HepG2 (cell line): Measurements from ENCODE around the gene ALB. TPM values are rescaled to one million over a fixed set of nuclear protein-coding genes. Genes with fewer than 3 reads are reported as not detected.

Experiments used
- ARID5B ChIP-seq: IDR thresholded peaks from 2 replicates; pipeline ENCODE4 v1.4.0; 2020; ENCODE audit warnings: mild to moderate bottlenecking, missing genetic modification reagents
- CCDC6 ChIP-seq: sonication (generic); formaldehyde crosslinking; IDR thresholded peaks from 2 replicates; pipeline ENCODE4 v1.8.1; 2022; ENCODE audit warnings: mild to moderate bottlenecking, missing genetic modification reagents, moderate library complexity
- HES4 ChIP-seq: sonication (generic); formaldehyde crosslinking; IDR thresholded peaks from 2 replicates; pipeline ENCODE4 v1.9.0; 2021; ENCODE audit warnings: mild to moderate bottlenecking, missing genetic modification reagents, borderline replicate concordance
- HMGA1 ChIP-seq: sonication (generic); formaldehyde crosslinking; conservative IDR thresholded peaks from 2 replicates; pipeline ENCODE4 v1.4.0; 2020; ENCODE audit warnings: missing genetic modification reagents
- HMGXB4 ChIP-seq, 2 experiments: sonication (generic) in 1 of 2; formaldehyde crosslinking in 1 of 2; IDR thresholded peaks; 2 replicates each; pipeline versions ENCODE4 v1.4.0 to v1.6.1; 2018 to 2020; ENCODE audit warnings: missing genetic modification reagents in 2 of 2, borderline replicate concordance in 1 of 2, low read depth in 1 of 2, mild to moderate bottlenecking in 1 of 2, missing biosample characterization in 1 of 2
- IKZF1 ChIP-seq: fragments of 450-650 bp; IDR thresholded peaks from 2 replicates; pipeline ENCODE4 v1.7.1; 2016
- NONO ChIP-seq, 2 experiments: fragments of 450-650 bp in 1 of 2; sonication (generic) in 1 of 2; formaldehyde crosslinking in 1 of 2; IDR thresholded peaks in 1 of 2; conservative IDR thresholded peaks in 1 of 2; 2 replicates each; pipeline versions ENCODE4 v1.6.1 to v1.8.0; 2017 to 2022; ENCODE audit warnings: mild to moderate bottlenecking in 1 of 2, missing genetic modification reagents in 1 of 2, moderate library complexity in 1 of 2
- RELA ChIP-seq: sonication (generic); formaldehyde crosslinking; IDR thresholded peaks from 2 replicates; pipeline ENCODE4 v1.4.0; 2020; ENCODE audit warnings: missing genetic modification reagents
- TEAD3 ChIP-seq: optimal IDR thresholded peaks from 2 replicates; pipeline ENCODE3; 2016; ENCODE audit warnings: borderline replicate concordance
- ZBTB8A ChIP-seq: sonication (generic); formaldehyde crosslinking; IDR thresholded peaks from 2 replicates; pipeline ENCODE4 v1.4.0; 2020; ENCODE audit warnings: mild to moderate bottlenecking, low read depth, missing genetic modification reagents, borderline replicate concordance
- ZNF414 ChIP-seq: sonication (generic); formaldehyde crosslinking; IDR thresholded peaks from 2 replicates; pipeline ENCODE4 v1.5.0; 2020; ENCODE audit warnings: missing genetic modification reagents
- ZNF781 ChIP-seq: sonication (generic); formaldehyde crosslinking; IDR thresholded peaks from 2 replicates; pipeline ENCODE4 v1.5.1; 2020; ENCODE audit warnings: borderline replicate concordance, mild to moderate bottlenecking, missing genetic modification reagents; ENCODE audit errors: not compliant biosample characterization
- polyA plus RNA-seq, 8 experiments: library from polyadenylated mRNA; depleted of rRNA in 3 of 8; stranded (reverse) in 7 of 8; unstranded in 1 of 8; fragments of >200 nt; fragmentation: Illumina TruSeq in 4 of 8; extraction: Trizol in 4 of 8; gene quantifications; 2 replicates each; pipeline versions ENCODE4 v1.2.1 to v1.2.3, GENCODE V29; 2011 to 2016; ENCODE audit warnings: low read depth in 4 of 8, missing spikeins in 1 of 8, mixed read lengths in 1 of 8; ENCODE audit not compliant: insufficient read depth in 1 of 8
- total RNA-seq, 5 experiments: library from RNA; depleted of rRNA; stranded (reverse); fragments of >200 nt; fragmentation: Illumina TruSeq; extraction: Trizol; gene quantifications; 2 replicates each; pipeline ENCODE4 v1.2.3, GENCODE V29; 2016; ENCODE audit warnings: low read depth in 1 of 5
- TF ChIP-seq, protein P1 (sequence below): sonication (generic); formaldehyde crosslinking; IDR thresholded peaks from 2 replicates; pipeline ENCODE4 v1.9.0; 2022; ENCODE audit warnings: low read depth, missing genetic modification reagents
- TF ChIP-seq, protein P2 (sequence below): sonication (generic); formaldehyde crosslinking; IDR thresholded peaks from 2 replicates; pipeline ENCODE4 v1.5.1; 2020; ENCODE audit warnings: mild to moderate bottlenecking, missing genetic modification reagents, borderline replicate concordance
- TF ChIP-seq, protein P3 (sequence below): sonication (generic); formaldehyde crosslinking; IDR thresholded peaks from 2 replicates; pipeline ENCODE4 v1.5.1; 2020; ENCODE audit warnings: missing genetic modification reagents, mild to moderate bottlenecking, borderline replicate concordance

ALB gene
- total and polyA plus RNA-seq, 2 of the 13 experiments (the other 11 are each of a cell fraction or from before 2014, with no cell fraction given): 22,259 to 22,625 TPM

- TF ChIP-seq NONO (IDR thresholded peaks at IDR 0.05) (no peak), NONO (CRISPR knock-in tag; conservative IDR thresholded peaks at IDR 0.05) (peak; percentile 44), IKZF1 (no peak), CCDC6 (CRISPR knock-in tag) (0 out of 2 replicates have a peak, but pooled peaks have one; percentile 48), HES4 (CRISPR knock-in tag) (no peak), HMGA1 (CRISPR knock-in tag) (no peak), RELA (CRISPR knock-in tag) (no peak), ARID5B (peak; percentile 96), ZBTB8A (CRISPR knock-in tag) (no peak), ZNF781 (CRISPR knock-in tag) (no peak), HMGXB4 (CRISPR knock-in tag; IDR thresholded peaks at IDR 0.05; ENCODE audit: borderline replicate concordance in 1 of 2, low read depth in 1 of 2) (no peak), TEAD3 (CRISPR knock-in tag) (peak; percentile 82), ZNF414 (CRISPR knock-in tag) (no peak)
- TF ChIP-seq, protein P1, sequence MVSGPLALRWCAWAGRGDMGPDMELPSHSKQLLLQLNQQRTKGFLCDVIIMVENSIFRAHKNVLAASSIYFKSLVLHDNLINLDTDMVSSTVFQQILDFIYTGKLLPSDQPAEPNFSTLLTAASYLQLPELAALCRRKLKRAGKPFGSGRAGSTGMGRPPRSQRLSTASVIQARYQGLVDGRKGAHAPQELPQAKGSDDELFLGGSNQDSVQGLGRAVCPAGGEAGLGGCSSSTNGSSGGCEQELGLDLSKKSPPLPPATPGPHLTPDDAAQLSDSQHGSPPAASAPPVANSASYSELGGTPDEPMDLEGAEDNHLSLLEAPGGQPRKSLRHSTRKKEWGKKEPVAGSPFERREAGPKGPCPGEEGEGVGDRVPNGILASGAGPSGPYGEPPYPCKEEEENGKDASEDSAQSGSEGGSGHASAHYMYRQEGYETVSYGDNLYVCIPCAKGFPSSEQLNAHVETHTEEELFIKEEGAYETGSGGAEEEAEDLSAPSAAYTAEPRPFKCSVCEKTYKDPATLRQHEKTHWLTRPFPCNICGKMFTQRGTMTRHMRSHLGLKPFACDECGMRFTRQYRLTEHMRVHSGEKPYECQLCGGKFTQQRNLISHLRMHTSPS (CRISPR knock-in tag): no peak
- TF ChIP-seq, protein P2, sequence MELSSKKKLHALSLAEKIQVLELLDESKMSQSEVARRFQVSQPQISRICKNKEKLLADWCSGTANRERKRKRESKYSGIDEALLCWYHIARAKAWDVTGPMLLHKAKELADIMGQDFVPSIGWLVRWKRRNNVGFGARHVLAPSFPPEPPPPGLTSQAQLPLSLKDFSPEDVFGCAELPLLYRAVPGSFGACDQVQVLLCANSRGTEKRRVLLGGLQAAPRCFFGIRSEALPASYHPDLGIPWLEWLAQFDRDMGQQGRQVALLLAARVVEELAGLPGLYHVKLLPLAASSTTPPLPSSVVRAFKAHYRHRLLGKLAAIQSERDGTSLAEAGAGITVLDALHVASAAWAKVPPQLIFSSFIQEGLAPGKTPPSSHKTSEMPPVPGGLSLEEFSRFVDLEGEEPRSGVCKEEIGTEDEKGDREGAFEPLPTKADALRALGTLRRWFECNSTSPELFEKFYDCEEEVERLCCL (CRISPR knock-in tag): no peak
- TF ChIP-seq, protein P3, sequence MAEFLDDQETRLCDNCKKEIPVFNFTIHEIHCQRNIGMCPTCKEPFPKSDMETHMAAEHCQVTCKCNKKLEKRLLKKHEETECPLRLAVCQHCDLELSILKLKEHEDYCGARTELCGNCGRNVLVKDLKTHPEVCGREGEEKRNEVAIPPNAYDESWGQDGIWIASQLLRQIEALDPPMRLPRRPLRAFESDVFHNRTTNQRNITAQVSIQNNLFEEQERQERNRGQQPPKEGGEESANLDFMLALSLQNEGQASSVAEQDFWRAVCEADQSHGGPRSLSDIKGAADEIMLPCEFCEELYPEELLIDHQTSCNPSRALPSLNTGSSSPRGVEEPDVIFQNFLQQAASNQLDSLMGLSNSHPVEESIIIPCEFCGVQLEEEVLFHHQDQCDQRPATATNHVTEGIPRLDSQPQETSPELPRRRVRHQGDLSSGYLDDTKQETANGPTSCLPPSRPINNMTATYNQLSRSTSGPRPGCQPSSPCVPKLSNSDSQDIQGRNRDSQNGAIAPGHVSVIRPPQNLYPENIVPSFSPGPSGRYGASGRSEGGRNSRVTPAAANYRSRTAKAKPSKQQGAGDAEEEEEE: no peak
These were observed 28.3 kb downstream of the ALB start (continued) for GRCh38 chr4:73432169-73433000.
